Measurements from ENCODE around the gene PCK1. TPM values are rescaled to one million over a fixed set of nuclear protein-coding genes. Genes with fewer than 3 reads are reported as not detected.

PCK1 gene
- total RNA-seq, 2 experiments from 2014 or later, result not detected

- Mint-ChIP-seq H3K27ac (no peak overlapping the region), H3K4me1 (ENCODE audit: low read depth) (no peaks in the 10 kb centered on the region), H3K27me3 (peaks cover 15% of the 10 kb centered on the region), H3K9me3 (peaks cover 3% of the 10 kb centered on the region), H3K36me3 (ENCODE audit: low read depth) (no peaks in the 10 kb centered on the region), H3K4me3 (no peak overlapping the region)
- ATAC-seq (no peak), DNase-seq (no peak)
- CTCF ChIA-PET, result interaction anchor here (1.5 kb wide), 1 partner anchor 91 kb away, joined by 3 read pairs; no protein-coding TSS in a partner anchor
- intact Hi-C loops (cut with micrococcal nuclease), result loop anchor here (5.0 kb wide), 1 partner anchor 205 kb away; no protein-coding TSS in a partner anchor
- TF ChIP-seq CTCF (IDR thresholded peaks at IDR 0.05), result no peak
- POLR2A ChIA-PET, result interaction anchor here (0.9 kb wide), 1 partner anchor 197 kb away, joined by 4 read pairs; no protein-coding TSS in a partner anchor
Measured at GRCh38 chr20:57587278-57587988, 26.5 kb downstream of the PCK1 start.

GRCh38 chr20:57587989-57588377, 27.1 kb downstream of the PCK1 start:
- intact Hi-C loops (cut with micrococcal nuclease), result loop anchor here (5.0 kb wide), 1 partner anchor 206 kb away; no protein-coding TSS in a partner anchor
- POLR2A ChIA-PET, result interaction anchor here (0.9 kb wide), 1 partner anchor 198 kb away, joined by 4 read pairs; no protein-coding TSS in a partner anchor
- no peaks in the 10 kb centered on the region for H3K4me1 Mint-ChIP-seq (ENCODE audit: low read depth)
- no peaks in the 10 kb centered on the region for H3K36me3 Mint-ChIP-seq (ENCODE audit: low read depth)
- peaks cover 11% of the 10 kb centered on the region for H3K27me3 Mint-ChIP-seq
- no peak for DNase-seq
- TF ChIP-seq CTCF (IDR thresholded peaks at IDR 0.05), result no peak
- ATAC-seq, result no peak
- CTCF ChIA-PET, result interaction anchor here (1.0 to 1.5 kb wide), 2 partner anchors 90 to 92 kb away, joined by 3 read pairs; no protein-coding TSS in a partner anchor
- H3K4me3 Mint-ChIP-seq, result no peak overlapping the region
- H3K27ac Mint-ChIP-seq, result no peak overlapping the region
- peaks cover 3% of the 10 kb centered on the region for H3K9me3 Mint-ChIP-seq

- intact Hi-C loops (cut with micrococcal nuclease), result loop anchor here (5.0 kb wide), 1 partner anchor 206 kb away; no protein-coding TSS in a partner anchor
- DNase-seq (no peak), ATAC-seq (no peak)
- no peak overlapping the region for H3K27ac Mint-ChIP-seq
- H3K9me3 Mint-ChIP-seq, result peaks cover 3% of the 10 kb centered on the region
- H3K4me3 Mint-ChIP-seq, result no peak overlapping the region
- peaks cover 7% of the 10 kb centered on the region for H3K27me3 Mint-ChIP-seq
- no peaks in the 10 kb centered on the region for H3K36me3 Mint-ChIP-seq (ENCODE audit: low read depth)
- TF ChIP-seq CTCF (IDR thresholded peaks at IDR 0.05), result no peak
- ChIA-PET CTCF (interaction anchor here (1.0 kb wide), 1 partner anchor 90 kb away, joined by 3 read pairs; no protein-coding TSS in a partner anchor), POLR2A (no interaction called here)
- no peaks in the 10 kb centered on the region for H3K4me1 Mint-ChIP-seq (ENCODE audit: low read depth)
Measured at GRCh38 chr20:57588596-57588995, 27.7 kb downstream of the PCK1 start.

GRCh38 chr20:57589123-57589727, 28.3 kb downstream of the PCK1 start:
- H3K4me1 Mint-ChIP-seq (ENCODE audit: low read depth), result no peaks in the 10 kb centered on the region
- peaks cover 3% of the 10 kb centered on the region for H3K9me3 Mint-ChIP-seq
- ChIA-PET POLR2A (no interaction called here), CTCF (interaction anchor here (1.0 kb wide), 1 partner anchor 91 kb away, joined by 3 read pairs; no protein-coding TSS in a partner anchor)
- H3K27me3 Mint-ChIP-seq, result peaks cover 5% of the 10 kb centered on the region
- TF ChIP-seq CTCF (IDR thresholded peaks at IDR 0.05), result no peak
- no peak overlapping the region for H3K4me3 Mint-ChIP-seq
- intact Hi-C loops (cut with micrococcal nuclease), result loop anchor here (5.0 kb wide), 1 partner anchor 207 kb away; no protein-coding TSS in a partner anchor
- H3K27ac Mint-ChIP-seq, result no peak overlapping the region
- H3K36me3 Mint-ChIP-seq (ENCODE audit: low read depth), result no peaks in the 10 kb centered on the region
- no peak for ATAC-seq
- no peak for DNase-seq

Data from activated CD8-positive, alpha-beta T cell treated with anti-CD3 and anti-CD28 coated beads for 36 hours (primary cell).